GM11168 (cell line): ENCODE results near the gene ZNF33A.
"Not testable (repeated sequence)": the region's sequence is repeated elsewhere in the genome, so short reads cannot be mapped to it uniquely, and the experiment has no call there.

Experiments used
- in situ Hi-C: fragments of 300-500 bp; cut with MboI; formaldehyde crosslinking; loops from one replicate; pipeline ENCODE4 v1.12.0; 2022; ENCODE audit warnings: low sequenced_read_pairs; ENCODE audit not compliant: unreplicated experiment

The ZNF33A gene

GRCh38 chr10:38038932-38039245 lies 28.4 kb downstream of the ZNF33A start:
- in situ Hi-C loops: no loop called here

DNA sequence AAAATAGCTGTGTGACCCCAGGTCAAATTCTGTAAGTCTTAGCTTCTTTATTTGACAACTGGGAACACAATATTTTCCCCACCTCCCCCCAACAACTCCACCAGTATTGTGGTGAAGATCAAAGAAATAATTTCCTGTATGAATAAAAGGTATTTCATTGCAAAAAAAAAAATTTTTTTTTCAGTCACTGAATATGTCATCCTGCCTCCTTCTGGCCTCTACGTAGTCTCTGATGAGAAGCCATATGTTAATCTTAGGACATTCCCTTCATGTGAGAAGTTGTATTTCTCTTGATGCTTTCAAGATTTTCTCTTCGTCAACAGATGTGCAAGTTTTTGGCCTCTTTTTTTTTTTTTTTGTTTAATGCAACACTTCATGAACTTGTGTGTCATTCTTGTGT lies 33.0 kb downstream of the ZNF33A start:
- in situ Hi-C loops: no loop called here

DNA sequence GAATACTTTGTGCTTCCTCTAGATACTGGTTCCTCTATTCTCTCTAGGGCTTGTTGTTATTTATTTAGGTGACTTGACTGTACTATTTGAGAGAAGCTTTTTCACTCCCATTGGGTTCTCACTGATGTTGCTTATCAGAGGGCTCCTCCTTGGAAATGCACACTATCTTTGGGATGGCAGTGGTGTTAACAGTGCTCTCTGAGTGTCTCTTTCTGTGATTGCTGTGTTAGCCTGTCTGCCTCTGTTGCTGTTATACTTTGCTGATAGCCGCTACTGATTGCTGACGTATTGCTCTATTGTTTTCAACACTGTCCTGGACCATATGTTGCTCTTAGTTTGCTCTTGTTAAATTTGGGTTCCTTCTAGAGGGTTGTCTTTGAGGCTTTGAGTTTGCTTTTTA lies 34.7 kb downstream of the ZNF33A start:
- in situ Hi-C loops: no loop called here

- in situ Hi-C loops: no loop called here
Measured at GRCh38 chr10:38047666-38048065, 37.2 kb downstream of the ZNF33A start.

GRCh38 chr10:38050212-38050611 lies 39.7 kb downstream of the ZNF33A start:
- in situ Hi-C loops: no loop called here

DNA sequence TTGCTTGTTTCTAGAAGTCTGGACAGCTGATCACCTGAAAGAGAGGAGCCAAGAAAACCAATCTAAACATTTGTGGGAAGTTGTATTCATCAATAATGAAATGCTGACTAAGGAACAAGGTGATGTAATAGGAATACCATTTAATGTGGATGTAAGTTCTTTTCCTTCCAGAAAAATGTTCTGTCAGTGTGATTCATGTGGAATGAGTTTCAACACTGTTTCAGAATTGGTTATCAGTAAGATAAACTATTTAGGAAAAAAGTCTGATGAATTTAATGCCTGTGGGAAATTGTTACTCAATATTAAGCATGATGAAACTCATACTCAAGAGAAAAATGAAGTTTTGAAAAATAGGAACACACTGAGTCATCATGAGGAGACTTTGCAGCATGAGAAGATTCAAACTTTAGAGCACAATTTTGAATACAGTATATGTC lies 43.9 kb downstream of the ZNF33A start:
- in situ Hi-C loops: no loop called here

- in situ Hi-C loops: not testable (repeated sequence)
Measured at GRCh38 chr10:38055274-38055894, 44.9 kb downstream of the ZNF33A start.

GRCh38 chr10:38069663-38070062 lies 59.2 kb downstream of the ZNF33A start:
- in situ Hi-C loops: not testable (repeated sequence)

- in situ Hi-C loops: no loop called here
Measured at GRCh38 chr10:38070501-38070900, 60.0 kb downstream of the ZNF33A start.

GRCh38 chr10:38072552-38072951 lies 62.1 kb downstream of the ZNF33A start:
- in situ Hi-C loops: no loop called here

- in situ Hi-C loops: no loop called here
Measured at GRCh38 chr10:38076687-38077086, 66.2 kb downstream of the ZNF33A start.

GRCh38 chr10:38093318-38093717 lies 82.8 kb downstream of the ZNF33A start:
- in situ Hi-C loops: loop anchor here (10.0 kb wide), 1 partner anchor 129 kb away; no protein-coding TSS in a partner anchor

GRCh38 chr10:38093816-38094157 lies 83.3 kb downstream of the ZNF33A start:
- in situ Hi-C loops: loop anchor here (10.0 kb wide), 1 partner anchor 129 kb away; no protein-coding TSS in a partner anchor

GRCh38 chr10:38094158-38094926 lies 83.9 kb downstream of the ZNF33A start, which contains the start of gene ZNF37A:
Gene ZNF37A (plus strand): TSS chr10:38094337. CDS start chr10:38096618, 2,281 bp downstream.
- in situ Hi-C loops: loop anchor here (10.0 kb wide), 1 partner anchor 130 kb away; no protein-coding TSS in a partner anchor

DNA sequence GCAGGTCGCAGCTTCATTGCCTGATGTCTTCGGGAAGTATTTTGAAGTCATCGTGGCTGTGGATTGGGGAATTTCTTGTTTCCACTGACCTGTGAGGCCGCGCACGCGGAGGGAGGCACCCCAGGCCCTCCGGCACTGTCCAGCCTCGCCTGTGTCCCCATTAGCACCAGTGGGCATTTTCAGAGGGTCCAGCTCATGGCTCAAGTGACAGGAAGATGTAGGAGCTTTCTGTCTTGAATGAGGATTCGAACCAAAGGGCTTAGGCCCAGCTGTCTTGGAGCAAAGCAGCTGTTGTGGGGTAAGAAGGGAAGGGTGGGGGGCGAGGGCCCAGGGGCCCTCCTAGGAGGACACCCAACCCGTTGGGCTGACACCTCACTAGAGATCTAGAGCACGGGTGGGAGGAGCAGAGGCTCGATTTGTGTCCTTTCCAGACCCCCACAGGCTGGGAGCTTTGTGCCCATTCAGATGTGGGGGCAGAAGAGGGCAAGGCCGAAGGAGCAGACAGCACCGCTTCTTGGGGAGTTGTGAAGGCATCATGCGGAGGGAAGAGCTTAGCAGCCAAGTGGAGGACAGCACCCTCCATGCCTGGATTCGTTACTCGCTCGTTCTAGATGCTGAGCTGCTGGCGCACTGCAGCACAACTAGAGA lies 84.6 kb downstream of the ZNF33A start:
- in situ Hi-C loops: loop anchor here (10.0 kb wide), 1 partner anchor 130 kb away; no protein-coding TSS in a partner anchor

DNA sequence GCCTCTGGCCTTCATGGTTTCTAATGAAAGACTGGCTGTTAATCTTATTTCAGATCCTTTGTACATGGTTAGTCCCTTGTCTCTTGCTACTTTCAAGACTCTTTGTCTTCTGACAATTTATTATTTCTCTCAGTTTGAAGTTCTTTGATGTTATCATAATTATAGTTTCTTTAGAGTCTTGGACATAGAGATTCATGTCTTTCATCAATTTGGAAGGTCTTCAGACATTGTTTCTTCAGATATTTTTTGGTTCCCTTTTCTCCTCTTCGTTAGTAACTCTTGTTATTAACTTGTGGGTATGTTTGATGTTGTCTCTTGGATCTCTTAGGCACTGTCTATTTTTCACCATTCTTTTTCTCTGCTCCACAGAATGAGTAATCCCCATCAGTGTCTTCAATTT lies 92.4 kb downstream of the ZNF33A start:
- in situ Hi-C loops: no loop called here

GRCh38 chr10:38103756-38104155 lies 93.3 kb downstream of the ZNF33A start:
- in situ Hi-C loops: no loop called here

DNA sequence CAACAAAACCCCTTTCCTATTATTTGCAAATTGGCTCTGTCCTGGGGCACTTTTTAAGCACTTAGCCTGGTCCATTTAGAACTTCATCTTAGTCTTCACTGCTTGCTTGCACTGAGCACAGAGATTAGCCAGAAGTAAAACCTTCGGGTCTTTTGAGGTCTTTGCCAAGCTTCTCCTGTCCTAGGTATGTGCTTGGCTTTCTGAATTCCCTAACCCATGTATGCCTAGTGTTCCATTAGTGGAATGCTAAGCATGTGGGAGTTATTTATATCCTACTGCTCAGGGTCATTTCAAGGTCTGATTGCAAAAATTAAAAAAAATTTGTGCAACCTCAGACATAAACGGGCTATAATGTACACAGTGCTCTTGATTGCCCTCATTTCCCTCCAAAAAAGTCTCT lies 101.7 kb downstream of the ZNF33A start:
- in situ Hi-C loops: no loop called here
